ENCODE measurements around the gene NOL6. TPM values are rescaled to one million over a fixed set of nuclear protein-coding genes. Genes with fewer than 3 reads are reported as not detected.

Gene NOL6
- total RNA-seq, 4 donors from 2014 or later, result 13.0 to 32.3 (median 27.0) TPM

DNA sequence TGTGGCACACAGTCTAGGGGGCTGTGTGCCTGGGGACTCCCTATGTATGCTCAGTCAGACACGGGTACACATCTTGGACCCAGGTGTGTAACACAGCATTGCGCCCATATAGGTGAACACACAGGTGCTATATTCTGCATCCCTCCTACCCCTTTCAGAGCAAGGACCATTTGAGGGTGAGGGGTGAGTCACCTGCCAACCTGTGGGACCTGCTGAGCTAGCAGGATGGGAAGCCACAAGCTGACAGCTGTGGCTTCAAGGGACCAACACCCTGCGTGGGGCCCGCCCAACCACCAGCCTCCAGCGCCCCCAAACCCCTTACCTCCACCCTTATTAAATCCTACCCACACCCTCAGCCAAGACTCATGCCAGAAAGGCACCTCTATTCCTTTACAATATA, 56.7 kb downstream of the NOL6 start:
- 66 to 70% methylated on average over 5 of the region's 5 CpGs for WGBS, 2 donors
- Histone ChIP-seq H3K4me3 (replicated peaks in 1 of 3) (no peak overlapping the region), H3K9me3 (no peaks in the 10 kb centered on the region), H3K27me3 (no peaks in the 10 kb centered on the region), H3K27ac (no peak overlapping the region), H3K36me3 (no peaks in the 10 kb centered on the region), H3K4me1 (peaks cover 13 to 18% of the 10 kb centered on the region in 2 donors)
- intact Hi-C loops (cut with DNase I), result loop anchor here (2.0 kb wide), 1 partner anchor 42 kb away; no protein-coding TSS in a partner anchor
- DNase-seq, result no peak
- no peak for TF ChIP-seq POLR2A (IDR thresholded peaks at IDR 0.05)
- TF ChIP-seq, protein P1, sequence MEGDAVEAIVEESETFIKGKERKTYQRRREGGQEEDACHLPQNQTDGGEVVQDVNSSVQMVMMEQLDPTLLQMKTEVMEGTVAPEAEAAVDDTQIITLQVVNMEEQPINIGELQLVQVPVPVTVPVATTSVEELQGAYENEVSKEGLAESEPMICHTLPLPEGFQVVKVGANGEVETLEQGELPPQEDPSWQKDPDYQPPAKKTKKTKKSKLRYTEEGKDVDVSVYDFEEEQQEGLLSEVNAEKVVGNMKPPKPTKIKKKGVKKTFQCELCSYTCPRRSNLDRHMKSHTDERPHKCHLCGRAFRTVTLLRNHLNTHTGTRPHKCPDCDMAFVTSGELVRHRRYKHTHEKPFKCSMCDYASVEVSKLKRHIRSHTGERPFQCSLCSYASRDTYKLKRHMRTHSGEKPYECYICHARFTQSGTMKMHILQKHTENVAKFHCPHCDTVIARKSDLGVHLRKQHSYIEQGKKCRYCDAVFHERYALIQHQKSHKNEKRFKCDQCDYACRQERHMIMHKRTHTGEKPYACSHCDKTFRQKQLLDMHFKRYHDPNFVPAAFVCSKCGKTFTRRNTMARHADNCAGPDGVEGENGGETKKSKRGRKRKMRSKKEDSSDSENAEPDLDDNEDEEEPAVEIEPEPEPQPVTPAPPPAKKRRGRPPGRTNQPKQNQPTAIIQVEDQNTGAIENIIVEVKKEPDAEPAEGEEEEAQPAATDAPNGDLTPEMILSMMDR (IDR thresholded peaks at IDR 0.05), result no peak

- DNase-seq, result peak; percentile 92 to 93
- Histone ChIP-seq H3K4me1 (peaks cover 13 to 18% of the 10 kb centered on the region in 2 donors), H3K27ac (peak overlapping the region in 1 of 3 donors; percentile 51), H3K36me3 (no peaks in the 10 kb centered on the region), H3K9me3 (no peaks in the 10 kb centered on the region), H3K4me3 (replicated peaks in 1 of 3) (no peak overlapping the region), H3K27me3 (no peaks in the 10 kb centered on the region)
- 10% methylated on average over 6 to 9 of the region's 9 CpGs for WGBS, 2 donors
- TF ChIP-seq POLR2A (IDR thresholded peaks at IDR 0.05), result no peak
- TF ChIP-seq, protein P1 (IDR thresholded peaks at IDR 0.05), result peak; percentile 48 to 85 (median 79)
- intact Hi-C loops (cut with DNase I), result loop anchor here (2.0 kb wide), 1 partner anchor 41 kb away; no protein-coding TSS in a partner anchor
These were observed 58.2 kb downstream of the NOL6 start for GRCh38 chr9:33415501-33416038.

DNA sequence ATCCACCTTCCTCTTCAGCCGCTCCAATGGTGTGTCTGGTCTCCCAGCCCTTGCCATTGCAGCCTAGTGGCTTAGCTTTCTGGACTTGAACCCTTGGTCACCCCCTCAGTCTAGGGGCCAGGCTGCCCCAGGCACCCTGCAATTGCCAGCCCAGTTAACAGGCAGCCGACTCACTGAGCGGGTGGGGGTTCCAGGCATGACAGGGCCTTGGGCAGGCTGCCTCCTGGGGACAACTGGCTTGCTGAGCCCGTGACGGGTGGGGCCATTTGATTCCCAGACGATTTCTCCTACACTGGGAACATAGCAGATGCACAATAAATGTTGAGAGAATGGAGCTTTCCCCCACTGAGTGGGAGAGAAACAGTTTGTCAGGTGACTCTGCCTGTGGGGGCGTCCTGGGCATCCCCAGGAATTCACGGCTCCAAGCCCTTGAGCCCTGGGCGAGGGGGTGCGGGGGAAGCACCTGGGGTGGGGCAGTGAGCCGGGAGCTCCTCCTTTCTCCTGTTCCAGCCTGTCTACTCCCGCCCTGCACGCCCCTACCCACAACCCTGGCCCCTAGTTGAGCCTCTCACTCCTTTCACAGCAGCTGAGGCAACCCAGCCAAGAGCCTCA, 58.7 kb downstream of the NOL6 start:
- Histone ChIP-seq H3K36me3 (no peaks in the 10 kb centered on the region), H3K9me3 (no peaks in the 10 kb centered on the region), H3K27me3 (no peaks in the 10 kb centered on the region), H3K4me3 (replicated peaks in 1 of 3) (no peak overlapping the region), H3K4me1 (peaks cover 13 to 18% of the 10 kb centered on the region in 2 donors), H3K27ac (peak overlapping the region in 1 of 3 donors; percentile 25)
- 51 to 52% methylated on average over 10 to 12 of the region's 13 CpGs for WGBS, 2 donors
- intact Hi-C loops (cut with DNase I), result no loop called here
- no peak for TF ChIP-seq POLR2A (IDR thresholded peaks at IDR 0.05)
- TF ChIP-seq, protein P1 (IDR thresholded peaks at IDR 0.05), result no peak
- DNase-seq, result no peak

GRCh38 chr9:33414268-33414667, 59.5 kb downstream of the NOL6 start:
- intact Hi-C loops (cut with DNase I), result no loop called here
- Histone ChIP-seq H3K36me3 (no peaks in the 10 kb centered on the region), H3K9me3 (no peaks in the 10 kb centered on the region), H3K4me3 (replicated peaks in 1 of 3) (no peak overlapping the region), H3K27me3 (no peaks in the 10 kb centered on the region), H3K4me1 (peaks cover 13 to 18% of the 10 kb centered on the region in 2 donors), H3K27ac (no peak overlapping the region)
- TF ChIP-seq, protein P1 (IDR thresholded peaks at IDR 0.05), result no peak
- no peak for TF ChIP-seq POLR2A (IDR thresholded peaks at IDR 0.05)
- DNase-seq, result peak in 1 of 2 donors; percentile 22
- 59 to 73% methylated on average over 3 of the region's 3 CpGs for WGBS, 2 donors

Small RNAs within 50 kb of the gene (microRNA-seq; reads per million reads assigned to microRNA genes)
- not detected for gene MIR6851

Small RNAs within 50 kb of the gene (small RNA-seq; reads per million reads assigned to genes)
- gene AL356218.2 (not detected), gene MIR6851 (not detected)

Other genes starting within 250 kb of the NOL6 start
- not detected for gene SPINK4, start 233.8 kb downstream of the NOL6 start, total RNA-seq
- gene BAG1, start 209.2 kb downstream of the NOL6 start, total RNA-seq, result 100 to 1,000 TPM in 2 of 4 donors, 10 to 100 TPM in 2; 72.0 to 135 (median 99.3) TPM
- gene CHMP5, start 208.9 kb downstream of the NOL6 start, total RNA-seq, result 10 to 100 TPM; 55.1 to 78.2 (median 60.3) TPM
- 10 to 100 TPM; 44.7 to 65.3 (median 49.8) TPM for gene NFX1, start 183.4 kb downstream of the NOL6 start, total RNA-seq
- 1 to 10 TPM; 1.9 to 4.7 (median 2.5) TPM for gene AQP7, start 71.4 kb downstream of the NOL6 start, total RNA-seq
- 1 to 10 TPM; 1.0 to 4.3 (median 2.5) TPM for gene AQP3, start 26.3 kb downstream of the NOL6 start, total RNA-seq
- gene ANKRD18B, start 50.3 kb upstream of the NOL6 start, total RNA-seq, result 10 to 100 TPM in 1 of 4 donors, 1 to 10 TPM in 1, under 1 TPM in 2; 0.59 to 12.4 (median 1.5) TPM

All from thyroid gland (tissue), 4 donors.